H7 (cell line): ENCODE measurements around the gene CAB39L. TPM values are rescaled to one million over a fixed set of nuclear protein-coding genes. Genes with fewer than 3 reads are reported as not detected.

Source experiments
- DNase-seq: peaks from one replicate; pipeline ENCODE4 v3.0.0; 2012
- H3K27me3 ChIP-seq: 2 replicates; pipeline ENCODE4 v1.6.0; 2011; ENCODE audit warnings: mild to moderate bottlenecking, low read length; ENCODE audit not compliant: control insufficient read depth, insufficient read depth
- H3K36me3 ChIP-seq: replicated peaks from 2 replicates; pipeline ENCODE4 v1.5.1; 2011; ENCODE audit warnings: low read length; ENCODE audit not compliant: control insufficient read depth, insufficient read depth
- H3K4me3 ChIP-seq: 2 replicates; pipeline ENCODE4 v1.5.1; 2011; ENCODE audit warnings: low read depth, mild to moderate bottlenecking, control low read depth, low read length, moderate library complexity; ENCODE audit not compliant: insufficient read depth
- total RNA-seq: library from RNA; depleted of rRNA; stranded (reverse); fragments of >200 nt; shearing (Covaris generic); gene quantifications from 2 replicates; pipeline ENCODE4 v1.2.3, GENCODE V29; 2014; rRNA removed

Gene CAB39L
- 4.0 and 7.1 TPM in 2 replicates for total RNA-seq

GRCh38 chr13:49443704-49444523 lies at the start of gene CAB39L, which contains the start of gene SETDB2:
CAB39L (minus strand) TSS chr13:49444064; CDS start chr13:49382910, 61,154 bp downstream.
SETDB2 (plus strand) TSS chr13:49444274; CDS start chr13:49451894, 7,620 bp downstream.
- DNase-seq, result peak; percentile 93
- H3K27me3 ChIP-seq, result no peaks in the 10 kb centered on the region
- H3K36me3 ChIP-seq, result no peaks in the 10 kb centered on the region
- H3K4me3 ChIP-seq, result peak within 1 kb of the TSS; percentile 77

GRCh38 chr13:49488563-49488962 lies 44.7 kb upstream of the CAB39L start:
- no peak for DNase-seq
- Histone ChIP-seq H3K4me3 (no peak overlapping the region), H3K36me3 (no peaks in the 10 kb centered on the region; the same call in 1 of the 2 replicates), H3K27me3 (no peaks in the 10 kb centered on the region)

- Histone ChIP-seq H3K27me3 (no peaks in the 10 kb centered on the region), H3K36me3 (no peaks in the 10 kb centered on the region; the same call in none of the 2 replicates), H3K4me3 (no peak overlapping the region)
- DNase-seq, result no peak
These were observed 37.9 kb upstream of the CAB39L start for GRCh38 chr13:49481788-49482187.

- H3K36me3 ChIP-seq, result no peaks in the 10 kb centered on the region; the same call in 1 of the 2 replicates
- H3K4me3 ChIP-seq, result no peak overlapping the region
- H3K27me3 ChIP-seq, result no peaks in the 10 kb centered on the region
- no peak for DNase-seq
These were observed 32.7 kb upstream of the CAB39L start for GRCh38 chr13:49476529-49476928.

- Histone ChIP-seq H3K36me3 (no peaks in the 10 kb centered on the region), H3K27me3 (no peaks in the 10 kb centered on the region), H3K4me3 (no peak overlapping the region)
- no peak for DNase-seq
These were observed 28.3 kb upstream of the CAB39L start for GRCh38 chr13:49472186-49472585.

GRCh38 chr13:49466292-49466838 lies 22.5 kb upstream of the CAB39L start:
- H3K36me3 ChIP-seq, result peaks cover 5% of the 10 kb centered on the region
- DNase-seq, result no peak
- H3K27me3 ChIP-seq, result no peaks in the 10 kb centered on the region
- H3K4me3 ChIP-seq, result no peak overlapping the region

GRCh38 chr13:49464621-49465325 lies 20.9 kb upstream of the CAB39L start:
- H3K36me3 ChIP-seq, result peaks cover 6% of the 10 kb centered on the region
- no peaks in the 10 kb centered on the region for H3K27me3 ChIP-seq
- no peak for DNase-seq
- no peak overlapping the region for H3K4me3 ChIP-seq

GRCh38 chr13:49464085-49464484 lies 20.2 kb upstream of the CAB39L start:
- no peaks in the 10 kb centered on the region for H3K27me3 ChIP-seq
- H3K4me3 ChIP-seq, result no peak overlapping the region
- H3K36me3 ChIP-seq, result peaks cover 6% of the 10 kb centered on the region
- no peak for DNase-seq

- Histone ChIP-seq H3K4me3 (no peak overlapping the region), H3K36me3 (peaks cover 6% of the 10 kb centered on the region), H3K27me3 (no peaks in the 10 kb centered on the region)
- no peak for DNase-seq
These were observed 15.7 kb upstream of the CAB39L start for GRCh38 chr13:49459580-49459979.

- Histone ChIP-seq H3K36me3 (peaks cover 4% of the 10 kb centered on the region; the same call in 1 of the 2 replicates), H3K27me3 (no peaks in the 10 kb centered on the region), H3K4me3 (no peak overlapping the region)
- DNase-seq, result no peak
These were observed 13.4 kb upstream of the CAB39L start for GRCh38 chr13:49457221-49457620.

- Histone ChIP-seq H3K36me3 (no peaks in the 10 kb centered on the region), H3K27me3 (no peaks in the 10 kb centered on the region), H3K4me3 (no peak overlapping the region)
- DNase-seq, result no peak
These were observed 12.3 kb upstream of the CAB39L start for GRCh38 chr13:49456156-49456555.

GRCh38 chr13:49455007-49455398 lies 11.1 kb upstream of the CAB39L start:
- H3K4me3 ChIP-seq, result no peak overlapping the region
- H3K27me3 ChIP-seq, result no peaks in the 10 kb centered on the region
- DNase-seq, result no peak
- H3K36me3 ChIP-seq, result no peaks in the 10 kb centered on the region

GRCh38 chr13:49454388-49455006 lies 10.6 kb upstream of the CAB39L start:
- Histone ChIP-seq H3K36me3 (no peaks in the 10 kb centered on the region), H3K4me3 (no peak overlapping the region), H3K27me3 (no peaks in the 10 kb centered on the region)
- DNase-seq, result no peak

GRCh38 chr13:49453465-49453864 lies 9.6 kb upstream of the CAB39L start:
- no peak overlapping the region for H3K4me3 ChIP-seq
- DNase-seq, result no peak
- no peaks in the 10 kb centered on the region for H3K36me3 ChIP-seq
- no peaks in the 10 kb centered on the region for H3K27me3 ChIP-seq
